Endothelial cell of umbilical vein (primary cell): ENCODE data around the gene KITLG.

Source experiments
- CTCF ChIP-seq, 2 donors: IDR thresholded peaks; 1 replicate in 1 of 2; 2 replicates in 1 of 2; pipeline ENCODE4 v1.5.1; 2011; ENCODE audit warnings: low read length in 2 of 2, mild to moderate bottlenecking in 2 of 2, moderate library complexity in 2 of 2, control low read depth in 1 of 2, inconsistent platforms in 1 of 2, low read depth in 1 of 2; ENCODE audit not compliant: insufficient read depth in 1 of 2; ENCODE audit errors: extremely low read depth in 1 of 2
- EZH2 ChIP-seq: IDR thresholded peaks from 2 replicates; pipeline ENCODE4 v1.6.1; 2012; ENCODE audit warnings: borderline replicate concordance, low read depth, mild to moderate bottlenecking, moderate library complexity, low read length, inconsistent platforms; ENCODE audit not compliant: severe bottlenecking
- JUN ChIP-seq: IDR thresholded peaks from 2 replicates; pipeline ENCODE4 v1.6.1; 2011; ENCODE audit warnings: borderline replicate concordance, low read depth; ENCODE audit not compliant: insufficient read length, insufficient read depth
- MAX ChIP-seq: IDR thresholded peaks from 2 replicates; pipeline ENCODE4 v1.6.1; 2011; ENCODE audit not compliant: insufficient read depth, insufficient read length
- MYC ChIP-seq: IDR thresholded peaks from one replicate; pipeline ENCODE4 v1.6.1; 2011; ENCODE audit warnings: mild to moderate bottlenecking, low read depth, low read length
- POLR2A ChIP-seq: IDR thresholded peaks from 2 replicates; pipeline ENCODE4 v1.6.1; 2012; ENCODE audit warnings: low read depth, mild to moderate bottlenecking, control low read depth, low read length

GRCh38 chr12:88625356-88625755, 45.1 kb upstream of the KITLG start:
- TF ChIP-seq CTCF (IDR thresholded peaks at IDR 0.05; ENCODE audit: extremely low read depth in 1 of 2, insufficient read depth in 1 of 2, low read depth in 1 of 2, low read length in 2 of 2) (no peak), MYC (no peak), POLR2A (no peak), JUN (no peak), MAX (no peak), EZH2 (no peak)
